ENCODE measurements around the gene CGRRF1.

CGRRF1 gene

GRCh38 chr14:54490445-54491175 lies 19.1 kb upstream of the CGRRF1 start:
- DNase-seq = no peak

- no peak for DNase-seq
These were observed 16.4 kb upstream of the CGRRF1 start for GRCh38 chr14:54493293-54493692.

GRCh38 chr14:54497224-54497623 lies 12.5 kb upstream of the CGRRF1 start:
- no peak for DNase-seq

DNA sequence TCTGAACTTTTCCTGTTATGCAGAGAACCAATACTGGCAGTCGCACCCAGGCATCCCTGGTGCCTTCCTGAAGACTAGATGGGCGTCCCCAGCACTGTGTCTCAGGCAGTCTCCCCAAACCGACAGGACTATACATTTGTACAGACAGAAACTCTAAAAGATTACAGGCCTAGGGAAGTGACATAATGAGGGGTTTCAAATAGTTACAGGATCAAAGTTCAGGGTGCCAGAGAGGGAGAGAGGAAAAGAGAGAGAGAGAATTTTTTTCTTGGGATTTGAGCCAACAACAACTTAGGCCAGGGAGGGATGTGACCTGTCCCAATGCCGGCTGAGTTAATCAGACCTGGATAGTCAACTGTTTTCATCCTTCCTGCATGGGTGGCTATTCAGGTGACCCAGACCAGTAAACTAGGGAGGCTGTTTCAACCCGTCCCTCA lies 11.6 kb upstream of the CGRRF1 start:
- DNase-seq = no peak

GRCh38 chr14:54498579-54498978 lies 11.1 kb upstream of the CGRRF1 start:
- no peak for DNase-seq

DNA sequence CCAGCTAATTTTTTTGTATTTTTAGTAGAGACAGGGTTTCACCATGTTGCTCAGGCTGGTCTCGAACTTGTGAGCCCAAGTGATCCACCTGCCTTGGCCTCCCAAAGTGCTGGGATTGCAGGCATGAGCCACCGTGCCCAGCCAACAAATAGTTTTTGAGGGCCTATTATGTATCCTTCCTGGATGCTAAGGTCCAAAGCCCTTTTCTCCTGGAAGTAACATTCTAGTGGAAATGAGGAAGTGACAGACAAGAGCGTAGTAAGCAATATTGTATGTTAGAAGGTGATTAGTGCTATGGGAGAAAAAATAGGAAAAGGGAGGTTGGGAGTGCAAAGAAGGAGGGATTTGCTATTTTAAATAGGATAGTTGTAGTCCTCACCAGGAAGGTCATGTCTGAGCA lies 9.0 kb upstream of the CGRRF1 start:
- DNase-seq = no peak

- no peak for DNase-seq
These were observed 8.2 kb upstream of the CGRRF1 start for GRCh38 chr14:54501480-54501879.

DNA sequence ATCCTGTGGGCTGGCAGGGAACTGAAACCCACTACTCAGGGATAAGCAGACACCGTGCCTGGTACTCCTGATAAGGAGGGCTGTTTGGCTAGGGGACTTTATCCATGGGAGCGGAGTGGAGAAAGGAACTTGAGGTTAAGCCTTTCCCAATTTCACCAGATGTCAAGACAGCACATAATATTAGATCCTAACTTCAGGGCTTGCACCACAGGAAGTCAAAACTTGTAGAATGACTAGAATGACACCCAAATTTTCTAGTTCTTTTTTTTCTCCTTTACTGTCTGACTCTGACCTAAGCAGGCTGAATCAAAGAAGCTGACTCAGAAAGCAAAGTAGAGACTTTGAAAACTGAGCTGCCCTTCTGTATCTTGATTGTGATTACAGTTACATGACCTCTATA lies 7.1 kb upstream of the CGRRF1 start:
- no peak for DNase-seq

DNA sequence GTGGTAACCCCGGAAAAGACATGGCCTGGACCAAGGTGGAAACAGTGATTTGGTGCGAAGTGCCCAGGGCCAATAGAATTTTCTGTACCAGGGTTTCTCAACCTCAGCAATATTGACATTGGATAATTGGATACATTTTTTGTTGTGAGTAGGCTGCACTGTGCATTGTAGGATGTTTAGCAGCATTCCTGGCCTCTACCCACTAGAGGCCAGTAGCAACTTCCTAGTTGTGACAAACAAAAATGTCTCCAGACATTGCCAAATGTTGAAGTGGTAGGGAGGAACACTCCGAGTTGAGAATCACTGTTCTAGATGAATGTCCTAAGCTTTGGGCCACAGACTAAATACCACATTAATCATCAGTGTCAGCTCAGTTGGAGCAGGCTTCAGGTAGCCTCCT lies 6.2 kb upstream of the CGRRF1 start:
- peak in 1 of 3 experiments; percentile 13 for DNase-seq

GRCh38 chr14:54512393-54512792 lies 2.7 kb downstream of the CGRRF1 start:
- DNase-seq = no peak

DNA sequence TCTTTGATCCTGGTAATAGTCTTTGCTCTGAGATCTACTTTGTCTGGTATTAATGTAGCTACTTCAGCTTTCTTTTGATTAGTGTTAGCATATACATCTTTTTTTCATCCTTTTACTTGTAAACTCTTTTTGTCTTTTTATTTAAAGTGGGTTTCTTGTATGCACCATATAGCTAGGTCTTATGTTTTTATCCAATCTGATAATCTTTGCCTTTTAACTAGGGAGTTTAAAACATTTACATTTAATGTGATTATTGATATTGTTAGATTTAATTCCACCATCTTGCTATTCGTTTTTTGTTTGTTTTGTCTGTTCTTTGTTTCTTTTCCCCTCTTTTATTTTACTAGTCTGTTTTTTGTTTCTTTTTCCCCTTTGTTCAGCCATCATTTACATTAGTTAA lies 6.0 kb downstream of the CGRRF1 start:
- DNase-seq = no peak

- DNase-seq = no peak
These were observed 7.0 kb downstream of the CGRRF1 start for GRCh38 chr14:54516709-54517108.

GRCh38 chr14:54524410-54524809 lies 14.7 kb downstream of the CGRRF1 start:
- no peak for DNase-seq

- no peak for DNase-seq
These were observed 19.3 kb downstream of the CGRRF1 start for GRCh38 chr14:54528973-54529372.

DNA sequence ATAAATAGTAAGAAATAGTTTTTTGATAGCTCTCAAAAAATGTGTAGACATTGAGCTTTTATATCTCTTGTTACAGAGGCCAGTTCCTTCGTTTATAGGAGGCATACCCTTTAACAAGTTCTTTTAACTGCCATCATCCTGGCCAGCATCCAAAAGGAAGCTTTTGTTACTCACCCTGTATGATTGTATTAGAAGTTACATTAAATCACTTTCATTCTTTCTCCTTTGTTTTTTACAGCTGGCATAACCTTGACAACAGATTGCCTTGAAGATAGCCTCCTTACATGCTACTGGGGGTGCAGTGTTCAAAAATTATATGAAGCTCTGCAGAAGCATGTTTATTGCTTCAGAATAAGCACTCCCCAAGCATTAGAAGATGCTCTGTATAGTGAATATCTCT lies 20.1 kb downstream of the CGRRF1 start:
- peak in 2 of 3 experiments; percentile 3 to 16 for DNase-seq

- DNase-seq = no peak
These were observed 22.7 kb downstream of the CGRRF1 start for GRCh38 chr14:54532111-54533012.

DNA sequence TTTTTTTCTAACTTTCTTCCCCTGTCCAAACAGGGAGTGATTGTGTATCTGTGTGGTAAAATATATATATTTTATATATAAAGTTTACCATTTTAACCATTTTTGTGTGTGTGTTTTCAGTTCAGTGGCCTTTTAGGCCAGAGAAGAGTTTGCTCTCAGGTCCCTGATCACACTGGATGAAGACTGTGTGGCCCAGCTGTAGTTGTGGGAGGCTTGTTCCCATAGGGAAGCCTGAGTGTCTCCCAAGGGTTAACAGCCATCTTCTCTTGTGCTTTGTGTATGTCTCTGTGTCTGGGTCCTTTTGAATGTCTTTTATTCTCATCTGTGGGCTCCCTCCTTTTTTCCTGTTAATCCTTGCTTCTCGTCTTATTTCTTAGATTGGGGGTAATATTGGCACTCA lies 23.4 kb downstream of the CGRRF1 start:
- no peak for DNase-seq

- DNase-seq = no peak
These were observed 25.4 kb downstream of the CGRRF1 start for GRCh38 chr14:54535126-54535525.

DNA sequence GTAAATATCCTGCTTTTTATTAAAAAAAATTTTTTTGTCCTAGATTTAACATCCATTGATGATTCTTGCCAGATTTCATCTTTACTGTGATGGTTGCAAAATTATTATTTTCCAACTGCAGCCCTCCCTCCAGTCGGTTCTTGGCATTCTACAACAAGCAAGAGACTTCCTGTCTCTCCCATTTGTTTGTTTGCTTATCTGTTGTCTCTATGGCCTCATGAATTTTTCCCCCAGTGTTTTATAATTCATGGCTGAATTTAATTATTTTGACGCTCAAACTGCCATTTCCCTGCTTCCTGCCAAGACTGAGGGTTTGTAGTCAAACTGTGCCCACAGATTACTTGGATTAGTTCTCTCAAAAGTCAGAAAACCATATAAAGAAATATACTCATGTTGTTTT lies 25.9 kb downstream of the CGRRF1 start:
- DNase-seq = no peak

GRCh38 chr14:54537651-54538050 lies 27.9 kb downstream of the CGRRF1 start:
- no peak for DNase-seq

DNA sequence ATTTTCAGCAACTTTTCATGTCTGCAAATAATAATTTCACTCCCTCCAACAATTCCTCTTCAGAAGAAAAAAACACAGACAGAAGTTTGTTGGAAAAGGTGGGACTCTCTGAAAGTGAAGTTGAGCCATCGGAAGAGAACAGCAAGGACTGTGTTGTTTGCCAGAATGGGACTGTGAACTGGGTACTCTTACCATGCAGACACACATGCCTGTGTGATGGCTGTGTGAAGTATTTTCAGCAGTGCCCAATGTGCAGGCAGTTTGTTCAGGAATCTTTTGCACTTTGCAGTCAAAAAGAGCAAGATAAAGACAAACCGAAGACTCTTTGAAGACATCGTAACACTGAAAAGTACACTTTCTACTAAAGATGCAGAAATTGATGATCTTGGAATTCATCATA lies 28.3 kb downstream of the CGRRF1 start:
- no peak for DNase-seq

GRCh38 chr14:54547583-54547982 lies 37.9 kb downstream of the CGRRF1 start:
- no peak for DNase-seq

DNA sequence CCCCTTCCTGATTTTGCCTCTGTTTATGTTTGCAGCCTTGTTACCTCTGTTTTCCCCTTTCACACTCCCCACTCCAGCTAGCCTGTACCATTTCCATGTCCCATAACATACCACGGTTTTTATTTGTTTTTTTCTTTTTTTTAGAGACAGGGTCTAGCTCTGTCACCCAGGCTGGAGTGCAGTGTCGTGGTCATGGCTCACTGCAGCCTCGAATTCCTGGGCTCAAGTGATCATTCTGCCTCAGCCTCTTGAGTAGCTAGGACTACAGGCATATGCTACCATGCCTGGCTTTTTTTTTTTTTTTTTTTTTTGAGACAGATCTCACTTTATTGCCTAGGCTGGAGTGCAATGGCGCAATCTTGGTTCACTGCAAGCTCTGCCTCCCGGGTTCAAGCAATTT lies 38.8 kb downstream of the CGRRF1 start:
- no peak for DNase-seq

- DNase-seq = no peak
These were observed 40.2 kb downstream of the CGRRF1 start for GRCh38 chr14:54549862-54550261.
